ENCODE data around the gene CDH5.
"Not testable (repeated sequence)": the region's sequence is repeated elsewhere in the genome, so short reads cannot be mapped to it uniquely, and the experiment has no call there.

The CDH5 gene

GRCh38 chr16:66366433-66367299 lies at the start of gene CDH5:
TSS of gene CDH5 (plus strand) at chr16:66366691. CDS start at chr16:66379338, 12,647 bp downstream.
- Mint-ChIP-seq H3K27ac (no peak within 1 kb of the TSS), H3K9me3 (no peaks in the 10 kb centered on the region), H3K4me3 (no peak within 1 kb of the TSS), H3K36me3 (ENCODE audit: low read depth) (no peaks in the 10 kb centered on the region), H3K4me1 (ENCODE audit: low read depth) (peaks cover 3% of the 10 kb centered on the region), H3K27me3 (peaks cover 35% of the 10 kb centered on the region)

GRCh38 chr16:66318505-66318904 lies 48.0 kb upstream of the CDH5 start:
- Mint-ChIP-seq H3K4me3 (no peak overlapping the region), H3K36me3 (ENCODE audit: low read depth) (no peaks in the 10 kb centered on the region), H3K27me3 (peaks cover 16% of the 10 kb centered on the region), H3K4me1 (ENCODE audit: low read depth) (peaks cover 7% of the 10 kb centered on the region), H3K27ac (no peak overlapping the region), H3K9me3 (no peaks in the 10 kb centered on the region)

GRCh38 chr16:66320774-66321173 lies 45.7 kb upstream of the CDH5 start:
- H3K9me3 Mint-ChIP-seq, result no peaks in the 10 kb centered on the region
- H3K27me3 Mint-ChIP-seq, result peaks cover 15% of the 10 kb centered on the region
- H3K4me3 Mint-ChIP-seq, result no peak overlapping the region
- H3K4me1 Mint-ChIP-seq (ENCODE audit: low read depth), result no peaks in the 10 kb centered on the region
- no peaks in the 10 kb centered on the region for H3K36me3 Mint-ChIP-seq (ENCODE audit: low read depth)
- no peak overlapping the region for H3K27ac Mint-ChIP-seq

GRCh38 chr16:66322174-66322573 lies 44.3 kb upstream of the CDH5 start:
- H3K4me3 Mint-ChIP-seq, result no peak overlapping the region
- H3K27me3 Mint-ChIP-seq, result peaks cover 15% of the 10 kb centered on the region
- H3K9me3 Mint-ChIP-seq, result no peaks in the 10 kb centered on the region
- H3K4me1 Mint-ChIP-seq (ENCODE audit: low read depth), result no peaks in the 10 kb centered on the region
- no peaks in the 10 kb centered on the region for H3K36me3 Mint-ChIP-seq (ENCODE audit: low read depth)
- H3K27ac Mint-ChIP-seq, result no peak overlapping the region

- H3K4me3 Mint-ChIP-seq, result no peak overlapping the region
- no peaks in the 10 kb centered on the region for H3K36me3 Mint-ChIP-seq (ENCODE audit: low read depth)
- H3K9me3 Mint-ChIP-seq, result no peaks in the 10 kb centered on the region
- H3K4me1 Mint-ChIP-seq (ENCODE audit: low read depth), result no peaks in the 10 kb centered on the region
- peaks cover 7% of the 10 kb centered on the region for H3K27me3 Mint-ChIP-seq
- no peak overlapping the region for H3K27ac Mint-ChIP-seq
Observed at GRCh38 chr16:66324815-66325515, 41.5 kb upstream of the CDH5 start.

GRCh38 chr16:66325717-66326376 lies 40.6 kb upstream of the CDH5 start:
- Mint-ChIP-seq H3K27ac (no peak overlapping the region), H3K4me1 (ENCODE audit: low read depth) (no peaks in the 10 kb centered on the region), H3K4me3 (no peak overlapping the region), H3K9me3 (no peaks in the 10 kb centered on the region), H3K27me3 (peaks cover 7% of the 10 kb centered on the region), H3K36me3 (ENCODE audit: low read depth) (no peaks in the 10 kb centered on the region)

GRCh38 chr16:66326991-66327513 lies 39.4 kb upstream of the CDH5 start:
- H3K4me1 Mint-ChIP-seq (ENCODE audit: low read depth), result no peaks in the 10 kb centered on the region
- H3K27ac Mint-ChIP-seq, result no peak overlapping the region
- peaks cover 11% of the 10 kb centered on the region for H3K27me3 Mint-ChIP-seq
- H3K36me3 Mint-ChIP-seq (ENCODE audit: low read depth), result no peaks in the 10 kb centered on the region
- H3K4me3 Mint-ChIP-seq, result no peak overlapping the region
- no peaks in the 10 kb centered on the region for H3K9me3 Mint-ChIP-seq

- Mint-ChIP-seq H3K9me3 (no peaks in the 10 kb centered on the region), H3K4me1 (ENCODE audit: low read depth) (no peaks in the 10 kb centered on the region), H3K36me3 (ENCODE audit: low read depth) (no peaks in the 10 kb centered on the region), H3K27ac (no peak overlapping the region), H3K4me3 (no peak overlapping the region), H3K27me3 (peaks cover 17% of the 10 kb centered on the region)
Observed at GRCh38 chr16:66328282-66328681, 38.2 kb upstream of the CDH5 start.

GRCh38 chr16:66331464-66331863 lies 35.0 kb upstream of the CDH5 start:
- H3K4me1 Mint-ChIP-seq (ENCODE audit: low read depth); H3K4me3 Mint-ChIP-seq; H3K9me3 Mint-ChIP-seq; H3K36me3 Mint-ChIP-seq (ENCODE audit: low read depth); H3K27ac Mint-ChIP-seq: not testable (repeated sequence)
- peaks cover 21% of the 10 kb centered on the region for H3K27me3 Mint-ChIP-seq

GRCh38 chr16:66332634-66333610 lies 33.6 kb upstream of the CDH5 start:
- Mint-ChIP-seq H3K36me3 (ENCODE audit: low read depth) (no peaks in the 10 kb centered on the region), H3K4me3 (no peak overlapping the region), H3K27ac (no peak overlapping the region), H3K4me1 (ENCODE audit: low read depth) (no peaks in the 10 kb centered on the region), H3K9me3 (no peaks in the 10 kb centered on the region), H3K27me3 (peaks cover 27% of the 10 kb centered on the region)

- H3K9me3 Mint-ChIP-seq, result no peaks in the 10 kb centered on the region
- peaks cover 27% of the 10 kb centered on the region for H3K27me3 Mint-ChIP-seq
- no peak overlapping the region for H3K4me3 Mint-ChIP-seq
- H3K4me1 Mint-ChIP-seq (ENCODE audit: low read depth), result no peaks in the 10 kb centered on the region
- H3K27ac Mint-ChIP-seq, result no peak overlapping the region
- H3K36me3 Mint-ChIP-seq (ENCODE audit: low read depth), result no peaks in the 10 kb centered on the region
Observed at GRCh38 chr16:66334853-66335574, 31.5 kb upstream of the CDH5 start.

- peaks cover 27% of the 10 kb centered on the region for H3K27me3 Mint-ChIP-seq
- H3K4me1 Mint-ChIP-seq (ENCODE audit: low read depth), result no peaks in the 10 kb centered on the region
- no peaks in the 10 kb centered on the region for H3K36me3 Mint-ChIP-seq (ENCODE audit: low read depth)
- H3K27ac Mint-ChIP-seq, result no peak overlapping the region
- H3K9me3 Mint-ChIP-seq, result no peaks in the 10 kb centered on the region
- no peak overlapping the region for H3K4me3 Mint-ChIP-seq
Observed at GRCh38 chr16:66335704-66336329, 30.7 kb upstream of the CDH5 start.

GRCh38 chr16:66337463-66338188 lies 28.9 kb upstream of the CDH5 start:
- no peaks in the 10 kb centered on the region for H3K4me1 Mint-ChIP-seq (ENCODE audit: low read depth)
- H3K4me3 Mint-ChIP-seq, result no peak overlapping the region
- H3K36me3 Mint-ChIP-seq (ENCODE audit: low read depth), result no peaks in the 10 kb centered on the region
- H3K27ac Mint-ChIP-seq, result no peak overlapping the region
- no peaks in the 10 kb centered on the region for H3K9me3 Mint-ChIP-seq
- peaks cover 29% of the 10 kb centered on the region for H3K27me3 Mint-ChIP-seq
